LNCAP (cell line): Measurements from ENCODE around the gene DPY19L1.

ENCODE experiments used
- TF ChIP-seq, protein P1 (sequence below): fragments of 450-650 bp; IDR thresholded peaks from 2 replicates; pipeline ENCODE4 v1.5.1; 2017; ENCODE audit warnings: mild to moderate bottlenecking

DPY19L1 gene

DNA sequence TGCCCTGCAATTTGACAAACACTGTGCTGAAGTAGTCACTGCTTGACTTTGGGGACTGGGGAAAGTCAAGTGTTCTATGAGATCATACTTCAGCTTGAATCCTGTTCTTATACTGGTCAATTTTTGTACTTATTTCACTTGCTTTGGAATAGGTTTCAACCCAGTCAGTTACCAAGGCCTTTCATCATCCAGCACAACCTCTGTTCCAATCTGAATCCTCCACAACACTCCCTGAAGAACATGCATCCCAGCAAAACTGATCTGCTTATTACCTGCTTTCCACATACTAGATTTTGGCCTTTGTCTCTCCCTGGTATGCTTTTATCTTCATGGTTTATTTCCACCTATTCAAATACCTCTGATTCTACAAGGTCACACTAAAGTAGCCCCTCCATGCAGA is 29.5 kb downstream of the DPY19L1 start:
- TF ChIP-seq, protein P1, sequence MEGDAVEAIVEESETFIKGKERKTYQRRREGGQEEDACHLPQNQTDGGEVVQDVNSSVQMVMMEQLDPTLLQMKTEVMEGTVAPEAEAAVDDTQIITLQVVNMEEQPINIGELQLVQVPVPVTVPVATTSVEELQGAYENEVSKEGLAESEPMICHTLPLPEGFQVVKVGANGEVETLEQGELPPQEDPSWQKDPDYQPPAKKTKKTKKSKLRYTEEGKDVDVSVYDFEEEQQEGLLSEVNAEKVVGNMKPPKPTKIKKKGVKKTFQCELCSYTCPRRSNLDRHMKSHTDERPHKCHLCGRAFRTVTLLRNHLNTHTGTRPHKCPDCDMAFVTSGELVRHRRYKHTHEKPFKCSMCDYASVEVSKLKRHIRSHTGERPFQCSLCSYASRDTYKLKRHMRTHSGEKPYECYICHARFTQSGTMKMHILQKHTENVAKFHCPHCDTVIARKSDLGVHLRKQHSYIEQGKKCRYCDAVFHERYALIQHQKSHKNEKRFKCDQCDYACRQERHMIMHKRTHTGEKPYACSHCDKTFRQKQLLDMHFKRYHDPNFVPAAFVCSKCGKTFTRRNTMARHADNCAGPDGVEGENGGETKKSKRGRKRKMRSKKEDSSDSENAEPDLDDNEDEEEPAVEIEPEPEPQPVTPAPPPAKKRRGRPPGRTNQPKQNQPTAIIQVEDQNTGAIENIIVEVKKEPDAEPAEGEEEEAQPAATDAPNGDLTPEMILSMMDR, result no peak

DNA sequence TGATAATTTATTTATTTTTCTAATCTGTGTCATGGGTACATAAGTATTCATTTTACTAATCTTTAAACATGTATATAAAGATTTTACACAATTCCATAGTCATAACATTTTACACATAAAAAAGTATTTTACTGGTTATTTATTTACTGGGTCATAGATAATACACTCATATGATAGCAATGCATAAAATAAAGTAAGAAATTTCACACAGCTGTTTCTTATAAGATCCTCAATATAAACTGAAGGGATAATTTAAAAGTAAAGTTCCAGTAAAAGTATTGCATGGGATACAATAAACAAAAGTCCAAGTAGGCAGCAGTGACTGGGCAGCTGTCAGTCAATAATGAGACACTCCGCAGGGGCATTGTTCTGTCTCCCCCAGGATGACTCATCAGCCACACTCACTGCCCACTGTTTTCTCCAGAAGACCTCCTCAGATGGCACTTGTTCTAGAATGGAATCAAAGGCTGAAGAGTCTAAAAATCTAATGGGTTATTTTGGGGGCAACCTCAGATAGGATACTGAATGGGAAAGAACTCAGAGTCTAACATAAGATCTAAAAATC is 32.7 kb downstream of the DPY19L1 start:
- TF ChIP-seq, protein P1, result no peak

DNA sequence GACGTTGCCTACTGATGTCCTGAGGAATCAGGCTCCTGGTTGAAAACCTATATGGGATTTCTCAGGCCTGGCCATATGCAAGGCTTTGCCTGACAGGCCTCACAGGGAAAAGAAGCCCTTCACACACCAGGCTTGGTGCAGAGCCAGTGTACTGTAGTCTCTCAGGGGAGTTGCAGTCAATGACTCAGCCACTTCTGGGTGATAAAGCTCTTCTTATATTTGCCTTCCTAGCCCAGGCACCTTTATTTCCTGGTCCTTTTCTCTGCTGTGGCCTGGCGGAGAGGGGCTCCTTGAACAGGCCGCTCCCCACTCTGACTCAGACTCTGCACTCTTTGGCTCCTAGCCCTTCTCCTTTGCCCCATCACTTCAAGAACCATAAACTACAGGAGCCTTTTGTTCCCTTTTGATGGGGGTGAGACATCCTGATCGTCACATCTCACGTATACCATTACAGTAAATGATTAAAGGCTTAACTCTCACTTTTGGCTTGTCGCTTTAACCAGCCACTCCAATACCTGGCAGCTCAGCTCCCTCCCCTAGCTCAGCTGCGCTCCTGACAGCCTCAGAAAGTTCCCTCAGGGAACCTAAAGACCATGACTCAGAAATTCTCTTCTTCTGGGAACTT is 33.5 kb downstream of the DPY19L1 start:
- TF ChIP-seq, protein P1, result no peak

DNA sequence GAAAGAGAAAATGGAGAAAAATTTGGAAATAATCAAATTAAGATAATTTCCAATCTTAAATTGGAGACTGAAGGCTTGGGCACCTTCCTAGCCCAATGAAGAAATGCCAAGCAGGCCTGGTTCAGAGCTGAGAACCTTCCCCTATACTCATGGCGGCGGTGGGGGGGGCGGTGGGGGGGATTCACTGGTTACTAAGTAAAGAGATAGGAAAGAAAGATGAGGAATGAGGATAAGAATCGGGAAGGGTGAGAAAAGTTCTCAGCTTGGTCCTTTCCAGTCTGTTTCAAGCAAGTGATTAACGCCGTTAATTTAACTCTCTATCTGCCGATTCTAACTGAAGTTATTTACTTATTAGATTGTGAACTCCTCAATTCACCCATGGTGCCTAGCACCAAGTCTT is 41.5 kb downstream of the DPY19L1 start:
- TF ChIP-seq, protein P1, result no peak

DNA sequence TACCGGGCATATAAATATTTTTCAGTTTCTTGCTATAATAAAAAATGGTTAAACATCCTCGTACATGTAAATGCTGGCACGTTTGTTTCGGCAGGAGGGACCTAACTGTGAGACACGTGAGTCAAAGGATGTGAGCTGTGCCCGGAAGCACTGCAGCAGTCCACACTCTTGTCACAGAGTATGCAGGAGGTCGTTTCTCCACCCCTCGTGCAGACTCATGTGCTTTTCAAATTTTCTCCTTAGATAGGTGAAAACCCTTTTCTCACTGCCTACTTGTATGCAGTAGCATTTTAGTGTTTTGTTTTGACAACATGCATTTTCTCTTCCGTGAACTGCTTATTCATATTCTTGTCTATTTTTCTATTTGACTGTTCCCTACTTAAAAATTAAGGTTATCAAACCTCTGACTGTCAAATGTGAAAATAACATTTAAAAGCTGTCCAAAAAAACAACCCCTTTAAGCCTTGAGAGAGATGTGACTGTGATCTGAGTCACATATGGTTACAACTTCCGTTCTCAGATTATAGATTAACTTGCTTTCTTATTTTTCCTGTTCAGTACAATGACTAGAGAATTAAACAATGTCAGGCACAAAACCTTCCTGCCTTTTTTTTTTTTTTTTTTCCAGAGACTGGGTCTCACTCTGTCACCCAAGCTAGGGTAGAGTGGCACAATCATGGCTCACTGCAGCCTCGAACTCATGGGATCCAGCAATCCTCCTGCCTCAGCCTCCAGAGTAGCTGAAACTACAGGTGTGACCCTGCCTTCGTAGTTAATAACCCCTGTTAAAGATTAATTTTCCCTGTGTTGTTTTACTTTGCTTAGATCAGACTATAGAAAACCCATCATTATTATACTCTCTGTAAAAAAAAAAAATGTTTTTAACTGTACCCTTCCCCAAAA is 45.1 kb downstream of the DPY19L1 start:
- TF ChIP-seq, protein P1, result no peak

DNA sequence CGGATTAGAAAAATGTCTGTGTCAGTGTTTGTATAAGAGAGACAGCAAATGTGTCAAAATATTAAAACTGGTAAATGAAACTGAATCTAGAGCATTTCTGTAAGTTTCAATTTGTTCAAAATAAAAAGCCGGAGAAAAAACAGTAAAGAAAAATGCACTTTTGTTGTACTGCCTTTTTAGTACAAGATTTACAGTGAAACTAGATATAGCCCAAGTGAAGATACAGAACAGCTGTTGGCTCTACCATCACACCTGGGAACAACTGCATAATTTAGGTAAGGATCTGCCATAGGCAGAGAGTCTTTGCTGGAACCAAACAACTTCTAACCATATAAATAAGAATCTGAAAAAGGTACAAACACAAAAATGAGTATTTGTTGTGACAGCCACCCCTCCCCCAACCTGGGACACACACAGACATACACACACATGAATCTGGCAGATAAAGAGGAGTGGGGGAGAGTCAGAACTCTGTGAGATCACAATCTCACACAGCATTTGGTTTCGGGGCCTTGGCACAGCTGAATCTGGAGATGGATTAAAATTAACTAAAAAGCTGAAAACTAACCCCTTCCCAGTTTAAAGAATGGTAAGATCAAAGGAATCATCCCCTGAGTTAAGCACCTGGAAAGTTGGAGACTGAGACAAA is 54.8 kb downstream of the DPY19L1 start:
- TF ChIP-seq, protein P1, result no peak

DNA sequence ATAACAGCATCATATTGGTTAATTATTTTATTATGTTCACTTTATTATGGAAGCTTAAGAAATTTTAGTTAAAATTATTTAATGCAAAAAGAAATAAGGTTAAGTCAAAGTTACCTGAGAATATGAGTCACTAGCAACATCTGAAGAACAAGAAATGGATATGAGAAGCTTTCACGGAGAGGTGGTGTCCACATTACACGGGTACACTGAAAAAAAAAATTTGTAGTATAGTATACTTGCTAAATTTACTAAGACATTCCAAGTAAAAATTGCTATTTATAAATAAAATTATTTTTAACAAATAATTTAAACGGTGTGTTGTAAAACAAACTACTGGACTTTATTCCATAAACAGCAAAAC is 63.9 kb downstream of the DPY19L1 start:
- TF ChIP-seq, protein P1, result no peak
